ENCODE results near the gene RPS27. TPM values are rescaled to one million over a fixed set of nuclear protein-coding genes. Genes with fewer than 3 reads are reported as not detected.

Gene RPS27
- total and polyA plus RNA-seq, 10 of the 15 experiments (the other 5 are each of a cell fraction or from before 2014, with no cell fraction given): 2,708 to 14,234 (median 8,874) TPM

DNA sequence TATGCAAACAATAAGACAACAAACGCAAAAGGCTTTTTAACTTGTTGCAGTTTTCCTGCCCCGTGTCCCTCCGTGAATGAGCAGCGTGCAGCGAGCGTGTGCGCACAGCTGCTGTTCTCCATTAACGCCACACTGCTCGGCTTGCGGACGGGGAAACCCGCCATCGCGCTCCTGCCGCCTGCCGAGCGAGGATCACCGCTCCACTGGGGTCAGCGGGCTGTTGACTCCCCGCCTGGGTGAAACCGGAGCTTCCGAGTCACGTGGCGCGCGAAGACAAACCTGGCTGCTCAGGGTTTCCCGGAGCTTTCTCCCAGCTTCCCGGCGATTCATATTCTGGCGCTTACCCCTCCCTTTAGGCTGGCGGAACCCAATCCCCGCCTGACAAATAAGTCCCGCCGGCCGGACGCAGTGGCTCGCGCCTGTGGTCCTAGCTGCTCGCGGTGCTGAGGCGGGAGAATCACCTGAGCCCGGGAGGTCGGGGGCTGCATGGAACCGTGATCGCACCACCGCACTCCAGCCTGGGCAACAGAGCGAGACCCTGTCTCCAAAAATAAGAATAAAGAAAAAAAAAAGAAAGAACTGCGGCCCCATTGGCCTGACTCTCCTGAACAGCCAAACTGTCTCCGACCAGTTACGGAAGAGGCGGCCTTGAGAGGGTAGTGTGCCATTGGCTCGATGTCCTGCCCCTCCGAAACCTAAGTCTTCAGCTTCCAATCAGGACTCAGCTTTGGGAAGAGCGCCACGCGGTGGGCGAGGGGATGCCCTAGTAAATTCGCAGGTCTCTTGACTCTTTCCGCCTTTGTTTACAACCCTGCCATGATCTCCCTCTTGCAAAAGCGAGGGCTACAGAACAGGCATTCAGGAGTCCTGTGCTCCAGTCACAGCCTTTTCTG, 23.2 kb upstream of the RPS27 start, which contains the start of gene CREB3L4 (continued):
- peak in 1 of 2 experiments; percentile 48; a peak in 1 of 3 replicates for TF ChIP-seq EGR1 (IDR thresholded peaks at IDR 0.05; ENCODE audit: borderline replicate concordance in 1 of 2, low read depth in 2 of 2, low read length in 2 of 2)
- TF ChIP-seq SUPT20H (IDR thresholded peaks at IDR 0.05; ENCODE audit: borderline replicate concordance, control insufficient read depth, low read depth, low read length): no peak
- peak; percentile 86 to 90 for TF ChIP-seq BHLHE40 (IDR thresholded peaks at IDR 0.05; ENCODE audit: borderline replicate concordance in 1 of 2, low read depth in 2 of 2, low read length in 1 of 2)
- TF ChIP-seq POLR2AphosphoS2 (IDR thresholded peaks at IDR 0.05; ENCODE audit: low read depth, low read length): no peak; the same call in 1 of the 2 replicates
- TF ChIP-seq SMAD5 (IDR thresholded peaks at IDR 0.05; ENCODE audit: low read depth): peak; percentile 15
- TF ChIP-seq RB1 (IDR thresholded peaks at IDR 0.05; ENCODE audit: borderline replicate concordance): 0 out of 2 replicates have a peak, but pooled peaks have one; percentile 57
- no peak for TF ChIP-seq CBX5 (IDR thresholded peaks at IDR 0.05; ENCODE audit: low read depth)
- TF ChIP-seq POLR2AphosphoS5 (IDR thresholded peaks at IDR 0.05; ENCODE audit: low read length): peak; percentile 85
- TF ChIP-seq YBX1 (IDR thresholded peaks at IDR 0.05): no peak
- TF ChIP-seq BACH1 (IDR thresholded peaks at IDR 0.05; ENCODE audit: borderline replicate concordance): no peak
- TF ChIP-seq, protein P1, sequence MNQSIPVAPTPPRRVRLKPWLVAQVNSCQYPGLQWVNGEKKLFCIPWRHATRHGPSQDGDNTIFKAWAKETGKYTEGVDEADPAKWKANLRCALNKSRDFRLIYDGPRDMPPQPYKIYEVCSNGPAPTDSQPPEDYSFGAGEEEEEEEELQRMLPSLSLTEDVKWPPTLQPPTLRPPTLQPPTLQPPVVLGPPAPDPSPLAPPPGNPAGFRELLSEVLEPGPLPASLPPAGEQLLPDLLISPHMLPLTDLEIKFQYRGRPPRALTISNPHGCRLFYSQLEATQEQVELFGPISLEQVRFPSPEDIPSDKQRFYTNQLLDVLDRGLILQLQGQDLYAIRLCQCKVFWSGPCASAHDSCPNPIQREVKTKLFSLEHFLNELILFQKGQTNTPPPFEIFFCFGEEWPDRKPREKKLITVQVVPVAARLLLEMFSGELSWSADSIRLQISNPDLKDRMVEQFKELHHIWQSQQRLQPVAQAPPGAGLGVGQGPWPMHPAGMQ (IDR thresholded peaks at IDR 0.05; ENCODE audit: borderline replicate concordance): 0 out of 2 replicates have a peak, but pooled peaks have one; percentile 5
- TF ChIP-seq SREBF2 (IDR thresholded peaks at IDR 0.05; ENCODE audit: low read length): no peak; the same call in none of the 2 replicates
- peak; percentile 77; the same call in 1 of the 2 replicates for TF ChIP-seq HDGF (IDR thresholded peaks at IDR 0.05)
- no peak for TF ChIP-seq NRF1 (conservative IDR thresholded peaks at IDR 0.05; ENCODE audit: low read depth, low read length)
- no peak for TF ChIP-seq ZZZ3 (IDR thresholded peaks at IDR 0.05; ENCODE audit: control insufficient read depth, insufficient read length, low read depth)
- TF ChIP-seq RELA (IDR thresholded peaks at IDR 0.05; ENCODE audit: borderline replicate concordance, partially characterized antibody): peak; percentile 76
- TF ChIP-seq EZH2 (IDR thresholded peaks at IDR 0.05; ENCODE audit: borderline replicate concordance, control insufficient read depth, low read depth, low read length): no peak
- TF ChIP-seq MTA3 (IDR thresholded peaks at IDR 0.05; ENCODE audit: borderline replicate concordance, low read length): no peak
- TF ChIP-seq ESRRA (IDR thresholded peaks at IDR 0.05; ENCODE audit: low read length): 0 out of 2 replicates have a peak, but pooled peaks have one; percentile 33
- no peak for TF ChIP-seq NFXL1 (IDR thresholded peaks at IDR 0.05; ENCODE audit: borderline replicate concordance)
- TF ChIP-seq, protein P2, sequence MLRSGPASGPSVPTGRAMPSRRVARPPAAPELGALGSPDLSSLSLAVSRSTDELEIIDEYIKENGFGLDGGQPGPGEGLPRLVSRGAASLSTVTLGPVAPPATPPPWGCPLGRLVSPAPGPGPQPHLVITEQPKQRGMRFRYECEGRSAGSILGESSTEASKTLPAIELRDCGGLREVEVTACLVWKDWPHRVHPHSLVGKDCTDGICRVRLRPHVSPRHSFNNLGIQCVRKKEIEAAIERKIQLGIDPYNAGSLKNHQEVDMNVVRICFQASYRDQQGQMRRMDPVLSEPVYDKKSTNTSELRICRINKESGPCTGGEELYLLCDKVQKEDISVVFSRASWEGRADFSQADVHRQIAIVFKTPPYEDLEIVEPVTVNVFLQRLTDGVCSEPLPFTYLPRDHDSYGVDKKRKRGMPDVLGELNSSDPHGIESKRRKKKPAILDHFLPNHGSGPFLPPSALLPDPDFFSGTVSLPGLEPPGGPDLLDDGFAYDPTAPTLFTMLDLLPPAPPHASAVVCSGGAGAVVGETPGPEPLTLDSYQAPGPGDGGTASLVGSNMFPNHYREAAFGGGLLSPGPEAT (IDR thresholded peaks at IDR 0.05; ENCODE audit: low read depth): peak; percentile 89
- peak; percentile 85 for TF ChIP-seq FOS (IDR thresholded peaks at IDR 0.05; ENCODE audit: borderline replicate concordance, extremely low read depth, insufficient read length)
- TF ChIP-seq, protein P3, sequence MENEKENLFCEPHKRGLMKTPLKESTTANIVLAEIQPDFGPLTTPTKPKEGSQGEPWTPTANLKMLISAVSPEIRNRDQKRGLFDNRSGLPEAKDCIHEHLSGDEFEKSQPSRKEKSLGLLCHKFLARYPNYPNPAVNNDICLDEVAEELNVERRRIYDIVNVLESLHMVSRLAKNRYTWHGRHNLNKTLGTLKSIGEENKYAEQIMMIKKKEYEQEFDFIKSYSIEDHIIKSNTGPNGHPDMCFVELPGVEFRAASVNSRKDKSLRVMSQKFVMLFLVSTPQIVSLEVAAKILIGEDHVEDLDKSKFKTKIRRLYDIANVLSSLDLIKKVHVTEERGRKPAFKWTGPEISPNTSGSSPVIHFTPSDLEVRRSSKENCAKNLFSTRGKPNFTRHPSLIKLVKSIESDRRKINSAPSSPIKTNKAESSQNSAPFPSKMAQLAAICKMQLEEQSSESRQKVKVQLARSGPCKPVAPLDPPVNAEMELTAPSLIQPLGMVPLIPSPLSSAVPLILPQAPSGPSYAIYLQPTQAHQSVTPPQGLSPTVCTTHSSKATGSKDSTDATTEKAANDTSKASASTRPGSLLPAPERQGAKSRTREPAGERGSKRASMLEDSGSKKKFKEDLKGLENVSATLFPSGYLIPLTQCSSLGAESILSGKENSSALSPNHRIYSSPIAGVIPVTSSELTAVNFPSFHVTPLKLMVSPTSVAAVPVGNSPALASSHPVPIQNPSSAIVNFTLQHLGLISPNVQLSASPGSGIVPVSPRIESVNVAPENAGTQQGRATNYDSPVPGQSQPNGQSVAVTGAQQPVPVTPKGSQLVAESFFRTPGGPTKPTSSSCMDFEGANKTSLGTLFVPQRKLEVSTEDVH (IDR thresholded peaks at IDR 0.05; ENCODE audit: low read depth, partially characterized antibody): peak; percentile 29
